GM12874 (cell line): ENCODE data around the gene MAOA.

Source experiments
- CTCF ChIP-seq: IDR thresholded peaks from 2 replicates; pipeline ENCODE4 v1.5.1; 2011; ENCODE audit warnings: low read depth, mild to moderate bottlenecking, control low read depth, low read length, moderate library complexity; ENCODE audit not compliant: insufficient read depth

MAOA gene

GRCh38 chrX:43682726-43683125 lies 26.6 kb downstream of the MAOA start:
- no peak for TF ChIP-seq CTCF

GRCh38 chrX:43685221-43685620 lies 29.1 kb downstream of the MAOA start:
- no peak for TF ChIP-seq CTCF

- no peak for TF ChIP-seq CTCF
Observed at GRCh38 chrX:43688586-43688985, 32.5 kb downstream of the MAOA start.

GRCh38 chrX:43693602-43694406 lies 37.7 kb downstream of the MAOA start:
- TF ChIP-seq CTCF, result no peak

GRCh38 chrX:43699475-43699874 lies 43.4 kb downstream of the MAOA start:
- TF ChIP-seq CTCF, result no peak

GRCh38 chrX:43702079-43702524 lies 46.0 kb downstream of the MAOA start:
- no peak for TF ChIP-seq CTCF

GRCh38 chrX:43702660-43703059 lies 46.6 kb downstream of the MAOA start:
- no peak for TF ChIP-seq CTCF
